ENCODE data around the gene RBM17.
"Not testable (repeated sequence)": the region's sequence is repeated elsewhere in the genome, so short reads cannot be mapped to it uniquely, and the experiment has no call there.

Gene RBM17

DNA sequence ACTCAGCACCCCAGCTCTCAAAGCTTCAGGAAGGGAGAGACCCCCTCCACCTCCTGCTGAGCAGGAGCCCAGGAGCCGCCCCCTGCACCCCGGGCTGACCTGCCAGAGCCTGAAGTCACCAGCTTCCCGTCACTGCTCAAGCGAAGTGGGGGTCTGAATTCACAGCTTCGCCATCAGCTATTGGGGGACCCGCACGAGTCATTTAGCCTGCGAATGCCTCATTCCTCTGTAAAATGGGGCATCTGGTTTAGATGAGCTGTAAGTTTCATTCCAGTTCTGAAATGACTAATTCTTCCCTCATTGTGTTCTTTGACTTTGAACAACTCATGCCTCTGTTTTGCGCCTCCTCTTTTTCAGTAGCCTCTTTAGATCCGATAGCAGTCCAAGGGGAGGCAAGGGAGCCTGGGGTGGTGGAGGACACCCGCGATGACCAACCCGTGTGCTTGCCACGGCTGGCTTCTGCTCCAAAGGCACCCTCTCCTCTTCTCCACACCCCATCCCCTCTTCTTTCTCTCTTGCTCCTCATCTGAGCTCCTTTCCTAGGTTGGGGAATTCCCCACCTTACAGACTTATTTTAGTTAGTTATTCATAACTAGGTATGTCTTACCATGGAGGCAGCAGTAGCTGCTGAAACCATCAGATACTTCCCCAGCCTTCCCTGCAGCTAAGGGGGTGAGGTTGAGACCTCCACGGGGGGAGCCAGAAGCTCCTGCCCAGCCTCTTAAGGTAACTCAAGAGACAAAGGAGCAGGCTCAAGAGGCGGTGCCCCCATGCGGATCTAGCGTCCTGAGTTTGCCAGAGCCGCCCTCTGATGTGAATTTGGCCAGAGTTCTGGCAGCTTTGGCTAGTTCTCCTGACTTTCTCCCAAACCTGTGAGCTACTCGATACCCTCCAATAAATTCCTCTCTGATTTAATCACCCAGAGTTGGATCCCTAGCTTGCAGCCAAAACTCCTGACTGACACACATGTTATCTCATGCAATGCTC is 47.7 kb downstream of the RBM17 start:
- DNase-seq (ENCODE audit: low read depth, low spot score), result no peak

DNA sequence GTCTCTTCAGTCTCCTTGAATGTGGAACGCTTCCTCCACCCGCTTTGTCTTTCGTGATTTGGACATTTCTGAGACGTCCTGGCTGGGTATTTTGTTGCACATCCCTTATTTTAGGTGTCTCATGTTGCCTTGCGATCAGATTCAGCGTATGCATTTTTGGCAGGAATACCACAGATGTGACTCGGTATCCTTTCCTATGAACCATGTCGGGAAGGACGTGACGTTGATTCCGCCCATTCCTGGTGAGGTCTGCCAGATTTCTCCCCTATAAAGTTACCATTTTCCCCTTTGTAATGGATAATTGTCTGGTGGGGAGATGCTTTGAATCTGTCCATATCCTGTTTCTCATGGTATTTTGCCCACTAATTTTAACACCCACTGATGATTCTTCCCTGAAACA is 49.6 kb downstream of the RBM17 start:
- DNase-seq (ENCODE audit: low read depth, low spot score), result no peak

DNA sequence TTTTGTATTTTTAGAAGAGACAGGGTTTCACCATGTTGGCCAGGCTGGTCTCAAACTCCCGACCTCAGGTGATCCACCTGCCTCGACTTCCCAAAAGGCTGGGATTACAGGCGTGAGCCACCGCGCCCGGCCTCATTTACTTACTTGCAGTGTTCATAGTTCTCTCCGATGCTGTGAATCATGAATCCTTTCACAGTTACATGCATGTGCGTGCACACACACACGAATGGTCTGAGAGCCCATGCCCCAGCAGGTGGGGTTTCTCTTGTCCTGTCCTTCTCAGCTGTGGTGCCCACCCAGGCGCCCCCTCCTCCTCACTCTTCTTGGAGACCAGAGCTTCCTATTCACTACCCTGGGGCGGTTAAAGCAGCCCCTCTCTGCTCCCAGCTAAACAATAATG is 50.6 kb downstream of the RBM17 start:
- no peak for DNase-seq (ENCODE audit: low read depth, low spot score)

DNA sequence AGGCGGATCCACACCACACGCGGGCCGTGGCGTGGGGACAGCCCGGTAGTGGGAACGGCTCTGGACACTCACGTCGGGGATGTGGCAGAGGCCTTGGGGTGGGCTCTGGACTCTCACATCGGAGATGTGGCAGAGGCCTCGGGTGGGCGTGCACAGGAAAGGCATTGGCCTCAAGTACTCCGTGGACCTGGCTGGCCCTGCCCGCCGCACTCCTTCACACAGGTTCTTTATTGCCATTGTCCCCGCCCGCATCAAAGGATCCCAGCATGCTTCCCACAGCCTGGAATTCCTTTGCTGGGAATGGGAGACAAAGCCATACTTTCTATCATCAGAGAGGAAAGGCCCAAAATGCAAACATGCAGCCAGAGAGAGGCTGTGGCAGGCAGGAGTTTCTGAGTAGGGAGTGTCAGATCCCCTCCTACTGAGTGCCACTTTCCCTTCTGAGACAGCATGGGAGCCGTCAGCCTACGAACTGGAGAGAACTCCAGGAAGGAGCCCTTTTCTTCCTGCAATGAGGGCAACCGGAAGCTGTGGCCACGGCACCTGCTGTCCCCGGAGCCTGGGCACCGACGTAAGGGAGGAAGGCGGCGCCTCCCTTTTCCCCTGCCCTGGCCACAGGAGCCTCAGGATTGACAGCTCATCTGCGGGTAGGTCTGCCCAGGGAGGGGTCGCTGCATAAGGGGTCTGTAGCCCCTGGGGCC is 51.5 kb downstream of the RBM17 start:
- no peak for DNase-seq (ENCODE audit: low read depth, low spot score)

DNA sequence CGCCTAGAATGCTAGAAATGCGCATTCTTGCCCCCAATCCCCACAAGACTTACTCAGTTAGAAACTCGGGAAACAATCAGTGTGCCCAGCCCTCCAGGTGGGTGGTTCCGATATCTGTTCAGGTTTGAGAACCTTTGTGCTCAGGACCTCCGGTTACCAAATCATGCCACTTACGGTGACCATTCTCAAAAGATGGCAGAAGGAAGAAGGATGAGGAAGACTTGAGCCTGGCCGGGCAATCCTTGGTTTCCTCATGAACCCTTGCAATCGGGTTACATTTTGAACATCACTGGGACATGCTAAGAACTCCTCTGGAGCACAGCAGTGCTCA is 52.1 kb downstream of the RBM17 start:
- no peak for DNase-seq (ENCODE audit: low read depth, low spot score)

DNA sequence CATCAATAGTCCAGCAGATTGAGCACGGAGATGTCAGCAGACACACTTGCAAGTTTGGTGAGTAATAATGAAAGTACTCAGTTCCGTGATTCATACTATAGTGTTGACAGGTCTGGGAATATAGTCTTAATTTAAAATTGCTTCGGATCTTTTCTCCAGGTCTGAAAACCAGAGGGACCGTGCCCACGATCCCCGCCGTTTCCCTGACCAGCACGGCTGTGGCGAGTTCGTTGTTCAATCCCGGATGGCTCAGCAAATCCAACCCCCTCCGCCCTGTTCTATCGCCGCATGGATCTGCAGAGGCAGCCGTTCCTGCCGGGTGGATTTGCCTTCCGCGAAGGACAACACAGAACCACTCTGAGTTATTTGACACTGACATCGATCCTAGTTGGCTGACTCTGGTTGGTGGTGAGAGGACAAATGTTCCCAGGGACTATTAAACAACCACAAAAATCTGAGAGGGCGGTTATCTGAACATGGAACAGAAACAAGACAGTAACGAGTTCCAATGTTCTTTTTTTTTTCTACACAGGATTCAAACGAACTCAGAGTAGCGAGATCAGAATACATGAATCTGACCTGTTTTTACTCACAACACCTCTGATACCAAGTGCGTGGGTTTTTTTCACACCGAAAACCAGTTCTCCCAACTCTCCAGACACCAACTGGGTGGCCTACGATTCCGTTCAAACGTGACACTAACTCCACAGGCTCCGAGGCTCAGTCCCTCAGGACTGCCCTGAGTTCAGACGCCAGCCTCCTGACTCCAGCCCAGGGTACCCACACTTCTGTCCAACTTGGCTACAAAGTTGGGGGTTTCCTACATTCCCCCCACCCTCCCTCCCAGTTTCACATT is 52.7 kb downstream of the RBM17 start:
- DNase-seq (ENCODE audit: low read depth, low spot score), result no peak

DNA sequence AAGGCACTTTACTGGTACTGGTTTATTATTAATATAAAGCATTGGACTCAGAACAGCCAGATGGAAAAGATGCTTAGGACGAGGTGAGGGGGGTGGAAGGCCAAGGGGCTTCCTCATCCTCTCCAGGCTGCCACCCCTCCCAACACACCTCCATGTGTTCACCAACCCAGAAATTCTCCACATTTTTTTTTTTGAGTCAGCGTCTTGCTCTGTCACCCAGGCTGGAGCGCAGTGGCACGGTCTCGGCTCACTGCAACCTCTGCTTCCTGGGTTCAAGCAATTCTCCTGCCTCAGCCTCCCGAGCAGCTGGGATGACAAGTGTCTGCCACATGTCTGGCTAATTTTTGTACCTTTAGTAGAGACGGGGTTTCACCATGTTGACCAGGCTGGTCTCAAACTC is 53.4 kb downstream of the RBM17 start:
- not testable (repeated sequence) for DNase-seq (ENCODE audit: low read depth, low spot score)

DNA sequence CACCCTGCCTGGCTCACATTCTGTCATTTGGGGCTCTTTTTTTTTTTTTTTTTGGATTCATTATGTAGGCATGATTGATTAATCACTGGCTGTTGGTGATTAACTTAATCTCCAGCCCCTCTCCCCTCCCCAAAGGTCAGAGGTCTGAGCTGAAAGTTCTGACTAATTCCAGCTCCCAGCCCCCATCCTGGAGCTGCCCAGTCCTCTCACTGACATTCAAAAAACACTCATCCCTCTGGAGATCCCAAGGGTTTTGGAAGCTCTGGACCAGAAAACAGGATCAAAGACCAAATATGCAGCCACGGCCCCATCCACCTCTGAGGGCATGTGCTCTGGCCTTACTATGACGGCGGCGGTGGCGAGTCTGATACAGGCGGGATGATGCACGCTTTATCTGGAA is 53.8 kb downstream of the RBM17 start:
- DNase-seq (ENCODE audit: low read depth, low spot score), result no peak

DNA sequence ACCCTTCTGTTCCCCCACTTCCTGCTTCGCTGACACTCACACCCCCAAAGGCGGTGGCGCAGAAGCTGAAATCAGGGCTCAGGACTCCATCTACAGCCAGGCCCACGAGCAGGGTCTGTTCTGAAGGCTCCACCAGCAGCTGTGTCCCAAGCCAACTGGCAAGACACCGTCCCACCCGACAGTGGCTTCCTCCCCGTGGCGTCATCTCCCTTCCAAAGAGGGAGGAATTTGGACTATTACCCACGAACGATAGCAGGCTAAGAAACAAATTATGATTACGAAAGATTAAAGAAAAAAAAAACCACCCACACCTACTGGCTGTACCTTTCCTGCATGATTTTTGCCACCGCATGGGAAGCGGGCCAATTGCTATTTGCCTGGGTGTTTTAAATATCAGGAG is 54.3 kb downstream of the RBM17 start:
- DNase-seq (ENCODE audit: low read depth, low spot score), result no peak

DNA sequence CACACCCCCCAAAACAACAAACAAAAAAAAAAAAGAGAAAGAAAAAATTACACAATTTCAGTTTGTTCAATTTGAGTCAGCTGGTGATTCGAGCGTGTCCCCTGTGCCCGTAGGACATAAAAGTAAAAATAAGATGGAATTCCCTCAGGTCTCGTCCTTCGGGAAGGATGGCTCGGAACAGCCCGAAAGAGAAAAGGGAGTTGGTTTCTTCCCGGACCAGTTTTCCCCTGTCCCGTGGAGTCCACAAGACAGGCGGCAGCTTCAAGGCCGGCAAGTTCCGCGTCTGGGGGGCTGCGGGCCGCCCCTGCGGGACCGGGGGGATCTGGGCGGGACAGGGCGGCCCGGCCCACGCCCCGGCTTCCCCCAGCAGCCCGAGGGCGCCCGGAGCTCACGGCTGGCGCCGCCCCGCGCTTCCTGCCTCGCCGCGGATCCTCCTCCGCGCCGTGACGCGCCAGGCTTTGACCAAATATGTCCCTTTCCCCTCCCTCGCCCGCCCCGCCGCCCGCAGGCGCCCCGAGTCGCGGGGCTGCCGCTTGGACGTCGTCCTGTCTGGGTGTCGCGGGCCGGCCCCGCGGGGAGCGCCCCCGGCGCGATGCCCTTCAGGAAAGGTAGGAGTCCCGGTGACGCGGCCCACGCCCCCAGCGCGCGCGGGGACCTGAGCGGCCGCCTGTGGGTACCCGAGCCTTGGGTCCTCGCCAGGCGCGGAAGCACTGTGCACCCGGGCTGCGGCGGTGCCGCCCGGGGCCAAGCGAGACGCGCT is 55.8 kb downstream of the RBM17 start:
- no peak for DNase-seq (ENCODE audit: low read depth, low spot score)

DNA sequence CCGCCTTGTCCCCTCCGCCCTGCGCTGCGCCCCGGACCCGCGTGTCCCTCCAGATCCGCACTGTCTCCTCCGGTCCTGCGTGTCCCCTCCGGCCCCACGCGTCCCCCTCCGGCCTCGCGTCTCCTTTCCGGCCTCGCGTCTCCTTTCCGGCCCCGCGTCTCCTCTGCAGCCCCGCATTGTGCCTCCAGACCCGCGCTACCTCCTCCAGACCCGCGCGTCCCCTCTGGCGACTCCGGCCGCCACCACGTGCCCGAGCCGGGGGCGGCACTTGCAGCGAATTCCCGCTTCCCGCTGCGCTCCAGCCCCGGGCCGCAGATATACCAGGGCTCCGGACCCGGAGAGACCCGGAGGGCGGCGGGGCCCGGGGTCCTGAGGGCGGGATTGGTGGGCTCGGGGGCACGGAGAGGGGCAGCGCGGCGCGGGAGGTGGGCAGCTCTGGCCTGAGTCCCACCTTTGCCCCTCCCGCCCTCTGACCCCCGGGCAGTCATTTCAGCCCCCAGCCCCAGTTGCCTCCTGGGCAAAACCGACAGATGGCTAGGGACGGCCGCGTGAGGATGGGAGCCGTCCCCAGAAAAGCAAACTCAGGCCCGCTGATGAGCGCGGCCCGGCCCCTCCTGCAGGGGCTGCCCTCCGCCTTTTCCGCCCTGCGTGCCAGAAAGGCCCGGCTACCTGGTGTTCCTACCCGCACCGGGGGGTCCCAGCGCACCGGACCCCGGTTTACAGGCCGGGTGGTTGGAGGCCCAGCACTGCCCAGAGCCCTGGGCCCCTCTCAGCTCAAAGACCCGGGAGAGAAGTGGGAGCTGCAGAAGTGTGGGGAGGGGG is 56.5 kb downstream of the RBM17 start:
- no peak for DNase-seq (ENCODE audit: low read depth, low spot score)

DNA sequence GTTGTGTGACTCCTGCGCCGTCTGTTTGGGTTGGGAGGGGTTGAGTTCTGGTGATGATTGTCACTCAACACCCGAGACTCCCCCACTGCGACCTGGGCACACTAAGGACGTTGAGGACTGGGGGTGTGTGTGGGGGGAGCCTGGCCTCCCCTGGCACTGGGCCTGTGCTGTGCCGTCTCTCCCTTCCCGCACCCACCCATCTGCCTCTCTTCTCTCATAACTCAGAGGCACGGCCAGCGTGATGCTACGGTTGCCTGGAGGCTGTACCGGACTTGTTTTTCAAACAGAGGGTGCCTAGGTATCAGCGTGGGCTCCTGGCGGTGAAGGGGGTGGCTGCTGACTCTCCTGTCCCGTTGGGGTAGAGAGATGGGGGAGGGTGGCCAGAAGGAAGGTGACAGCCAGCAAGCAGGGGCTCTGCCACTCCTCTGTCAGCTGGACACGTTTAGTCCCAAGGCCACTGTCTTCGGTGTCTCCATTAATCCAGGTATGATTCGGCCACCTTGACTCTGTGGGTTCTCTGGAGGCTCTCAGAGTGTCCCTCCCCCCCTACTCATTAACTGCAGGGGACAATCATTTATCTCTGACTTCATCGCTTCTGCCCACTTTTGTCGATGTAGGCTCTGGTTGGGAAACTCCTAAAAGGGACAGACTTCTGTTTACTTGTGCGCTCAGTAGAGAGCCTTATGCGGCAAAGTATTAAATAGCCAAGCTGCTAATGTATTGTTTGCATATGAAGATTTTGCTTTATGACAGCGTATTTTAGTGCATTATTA is 57.4 kb downstream of the RBM17 start:
- no peak for DNase-seq (ENCODE audit: low read depth, low spot score)

DNA sequence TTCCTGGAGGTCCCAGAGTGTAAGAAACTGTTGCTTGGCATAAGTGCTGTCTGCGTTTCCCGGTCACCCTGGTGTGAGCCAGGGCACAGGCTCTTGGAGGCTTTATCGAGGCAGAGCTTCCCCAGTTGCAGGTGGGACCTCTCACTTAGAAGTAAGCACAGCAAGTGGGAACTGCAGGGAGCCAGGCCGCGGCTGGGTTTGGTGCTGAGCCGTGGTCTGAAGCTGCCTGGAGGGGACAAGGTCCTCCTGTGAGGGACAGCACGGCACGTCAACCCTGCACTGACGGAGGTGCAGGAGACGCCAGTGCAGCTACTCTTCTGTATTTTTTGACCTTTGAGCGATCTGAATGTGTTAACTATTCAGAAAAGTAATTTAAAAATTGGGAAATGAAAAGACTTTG is 58.1 kb downstream of the RBM17 start:
- no peak for DNase-seq (ENCODE audit: low read depth, low spot score)

DNA sequence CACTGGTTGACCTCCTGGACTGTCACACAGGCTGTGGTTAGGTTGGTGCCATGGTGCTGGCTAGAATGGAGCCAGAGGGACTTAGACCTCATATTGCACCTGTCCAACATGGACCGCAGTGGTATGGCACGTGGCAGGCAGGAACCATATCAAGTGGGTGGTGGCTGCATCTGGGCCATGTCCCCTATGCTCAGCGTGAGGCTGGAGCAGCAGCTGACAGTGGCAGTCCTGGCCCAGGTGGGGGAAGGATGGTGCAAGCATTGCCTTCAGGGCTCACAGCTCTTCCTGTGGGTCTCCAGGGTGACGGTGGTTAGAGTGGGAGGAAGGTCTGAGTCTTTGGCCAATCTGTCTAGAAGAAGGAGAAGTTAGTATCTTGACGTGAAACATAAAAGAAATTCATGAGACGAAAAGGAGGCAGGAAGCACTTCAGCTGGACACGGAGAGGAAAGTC is 59.4 kb downstream of the RBM17 start:
- no peak for DNase-seq (ENCODE audit: low read depth, low spot score)

DNA sequence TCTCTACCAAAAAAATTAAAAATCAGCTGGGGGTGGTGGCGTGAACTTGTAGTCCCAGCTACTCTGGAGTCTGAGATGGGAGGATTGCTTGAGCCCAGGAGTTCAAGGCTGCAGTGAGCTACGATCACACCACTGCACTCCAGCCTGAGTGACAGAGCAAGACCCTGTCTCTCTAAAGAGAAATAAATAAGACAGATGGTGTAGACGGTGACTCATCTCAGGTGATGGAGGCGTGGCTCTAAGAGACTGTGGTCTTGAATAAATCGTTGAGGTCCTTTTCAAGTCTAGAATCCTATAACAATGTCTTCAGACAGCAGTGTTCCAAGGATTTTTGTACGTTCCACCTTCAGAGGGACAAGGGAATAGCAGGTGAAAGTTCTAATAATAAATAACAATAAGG is 60.1 kb downstream of the RBM17 start:
- no peak for DNase-seq (ENCODE audit: low read depth, low spot score)

DNA sequence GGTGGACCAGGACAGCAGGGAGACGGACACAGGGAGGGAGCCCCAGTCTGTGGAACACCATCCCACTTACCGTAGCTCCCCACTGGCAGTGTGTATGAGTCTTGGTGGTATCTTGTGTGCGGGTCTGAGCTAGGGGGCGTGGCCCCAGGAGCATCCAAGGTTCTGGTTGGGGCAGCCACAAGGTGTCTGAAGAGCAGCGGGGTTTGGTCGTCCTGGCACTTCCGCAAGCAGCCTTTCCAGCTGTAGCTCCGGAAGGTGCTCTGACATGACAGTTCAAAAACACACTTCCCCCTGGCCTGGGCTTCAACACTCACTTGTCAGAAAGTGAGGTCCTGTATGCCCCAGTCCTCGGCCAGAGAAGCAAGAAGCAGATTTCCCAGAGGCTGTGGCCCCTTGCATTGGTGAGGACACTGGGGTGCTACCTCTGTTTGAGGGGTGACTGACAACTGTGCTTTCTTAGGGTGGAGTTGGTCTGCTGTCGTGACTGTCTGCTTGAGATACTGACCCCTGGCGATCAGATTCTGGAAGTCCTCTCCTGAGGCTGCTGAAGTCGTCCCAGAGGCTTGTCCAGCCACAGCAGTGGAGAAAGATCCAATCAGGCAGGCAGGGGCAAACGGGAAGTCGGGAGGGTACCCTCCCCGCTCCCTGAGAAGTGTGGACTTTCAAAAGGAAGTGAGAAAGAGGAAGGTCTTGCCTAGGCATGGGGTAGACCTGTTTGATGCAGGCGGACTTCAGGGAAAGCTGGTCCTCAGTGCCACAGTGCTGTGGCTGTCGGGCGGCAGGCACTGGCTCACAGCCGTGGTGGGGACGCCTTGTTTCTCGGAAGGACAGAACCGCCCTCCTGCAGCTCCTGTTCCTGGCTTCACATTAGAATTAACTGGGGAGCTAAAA is 62.5 kb downstream of the RBM17 start:
- DNase-seq (ENCODE audit: low read depth, low spot score), result no peak

DNA sequence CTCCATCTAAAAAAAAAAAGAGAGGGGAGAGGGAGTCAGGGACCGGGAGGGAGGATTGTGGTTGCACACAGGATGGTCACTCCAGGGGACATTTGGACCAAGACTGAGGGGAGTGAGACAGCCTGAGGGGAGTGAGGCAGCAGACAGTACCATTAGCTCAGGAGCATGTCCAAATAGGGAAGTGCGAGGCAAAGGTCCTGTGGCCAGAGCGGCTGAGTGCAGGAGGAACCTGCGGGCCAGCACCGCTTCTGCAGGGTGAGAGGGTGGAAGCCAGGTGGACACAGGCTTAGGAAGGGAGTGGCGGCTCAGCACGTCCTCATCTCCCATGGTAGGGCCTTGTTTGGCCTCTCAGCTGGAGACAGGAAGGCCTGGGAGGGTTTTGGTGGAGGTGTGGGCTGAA is 65.0 kb downstream of the RBM17 start:
- no peak for DNase-seq (ENCODE audit: low read depth, low spot score)

DNA sequence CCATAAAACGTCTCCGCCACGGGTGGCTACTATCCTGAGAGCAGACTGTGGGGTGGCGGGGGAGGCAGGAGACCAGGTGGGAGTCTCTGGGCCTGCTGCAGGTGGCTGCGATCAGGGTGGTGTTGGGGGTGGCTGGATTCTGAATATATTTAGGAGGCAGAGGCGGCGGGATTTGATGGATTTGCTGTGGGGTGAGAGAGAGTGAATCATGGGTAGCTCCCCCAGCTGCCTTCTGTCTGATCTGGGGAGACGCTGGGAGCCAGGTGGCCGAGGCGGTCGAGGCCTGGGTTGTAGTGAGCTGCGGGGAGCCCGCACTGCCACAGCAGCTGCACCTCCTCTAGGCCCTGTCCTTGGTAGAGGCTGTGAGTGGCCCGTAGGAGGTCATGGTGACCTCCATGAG is 65.7 kb downstream of the RBM17 start:
- DNase-seq (ENCODE audit: low read depth, low spot score), result no peak

DNA sequence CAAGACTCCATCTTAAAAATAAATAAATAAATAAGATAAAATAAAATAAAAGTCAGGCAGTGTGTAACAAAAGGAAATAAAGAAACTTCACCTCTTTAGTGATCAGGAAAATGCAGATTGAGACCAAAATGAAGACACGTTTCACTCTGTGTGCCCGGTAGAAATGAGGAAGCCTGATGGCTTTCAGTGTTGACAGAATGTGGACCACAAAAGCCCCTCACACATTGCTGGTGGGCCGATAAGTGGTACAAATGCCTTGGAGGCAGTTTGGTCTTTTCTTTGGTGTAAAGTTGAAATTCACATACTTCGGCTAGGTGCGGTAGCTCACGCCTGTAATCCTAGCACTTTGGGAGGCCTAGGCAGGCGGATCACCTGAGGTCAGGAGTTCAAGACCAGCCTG is 69.4 kb downstream of the RBM17 start:
- no peak for DNase-seq (ENCODE audit: low read depth, low spot score)
